ENCODE results near the gene MRPL24.
"Not testable (repeated sequence)": the region's sequence is repeated elsewhere in the genome, so short reads cannot be mapped to it uniquely, and the experiment has no call there.

The MRPL24 gene

DNA sequence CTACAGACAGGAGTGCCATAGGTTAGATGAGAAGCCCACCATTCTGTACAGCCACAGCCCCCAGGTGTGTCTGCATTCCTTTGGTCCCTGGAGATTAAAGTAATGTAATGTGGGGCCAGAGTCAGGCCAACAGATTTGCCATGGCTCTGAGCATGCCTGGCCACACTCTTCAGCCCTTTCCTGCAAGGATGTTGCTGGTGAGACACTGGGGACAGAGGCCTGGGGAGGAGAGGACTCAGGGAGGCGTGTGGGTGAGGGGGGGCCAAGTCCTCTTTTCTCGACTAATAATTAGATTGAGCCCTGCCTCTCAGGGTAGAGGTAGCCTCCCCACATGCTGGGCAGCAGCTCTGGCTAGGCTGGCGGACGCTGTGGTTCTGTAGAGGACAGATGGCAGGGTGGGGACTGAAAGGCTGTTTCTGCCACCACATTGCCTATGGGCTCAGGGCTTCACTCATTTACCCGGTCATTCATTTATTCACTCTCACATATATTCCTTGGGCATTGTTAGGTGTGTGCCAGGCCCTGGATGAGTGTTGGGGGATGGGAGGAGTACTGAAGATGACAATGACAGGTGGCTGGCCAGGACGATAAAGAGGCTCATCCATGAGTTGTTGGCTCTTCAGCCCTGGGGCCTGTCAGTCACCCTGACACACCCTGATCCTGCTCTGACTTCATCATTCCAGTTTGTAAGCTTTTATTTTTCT, 19.4 kb upstream of the MRPL24 start:
- Histone ChIP-seq H3K4me2 (ENCODE audit: low read length) (no peak overlapping the region), H3K27ac (ENCODE audit: low read depth, low read length) (no peak overlapping the region), H3K9me3 (ENCODE audit: control insufficient read depth, insufficient read depth, low read length) (no peaks in the 10 kb centered on the region), H3F3A (ENCODE audit: control insufficient read depth, insufficient read depth) (peaks cover 6% of the 10 kb centered on the region), H3K27me3 (ENCODE audit: control insufficient read depth, low read length) (no peaks in the 10 kb centered on the region), H3K79me2 (ENCODE audit: control insufficient read depth, low read length) (no peaks in the 10 kb centered on the region), H3K4me1 (ENCODE audit: control insufficient read depth, low read length) (peaks cover 3% of the 10 kb centered on the region), H4K20me1 (ENCODE audit: control insufficient read depth, insufficient read depth, low read depth, low read length) (no peaks in the 10 kb centered on the region), H3K4me3 (ENCODE audit: low read length) (no peak overlapping the region), H3K9me2 (replicated peaks; ENCODE audit: control insufficient read depth, low read length) (no peaks in the 10 kb centered on the region), H3K36me3 (ENCODE audit: control insufficient read depth, low read length) (no peaks in the 10 kb centered on the region)
- no peak for TF ChIP-seq EZH2phosphoT487 (IDR thresholded peaks at IDR 0.05; ENCODE audit: borderline replicate concordance, low read length)
- no peak for TF ChIP-seq CTCF (IDR thresholded peaks at IDR 0.05; ENCODE audit: low read depth, low read length, poor library complexity, severe bottlenecking)

GRCh38 chr1:156757572-156758253, 16.8 kb upstream of the MRPL24 start:
- H3K9me3 ChIP-seq (ENCODE audit: control insufficient read depth, insufficient read depth, low read length); H3K36me3 ChIP-seq (ENCODE audit: control insufficient read depth, low read length); H3K4me2 ChIP-seq (ENCODE audit: low read length); H3F3A ChIP-seq (ENCODE audit: control insufficient read depth, insufficient read depth); H3K4me3 ChIP-seq (ENCODE audit: low read length); H3K27ac ChIP-seq (ENCODE audit: low read depth, low read length); H3K9me2 ChIP-seq (replicated peaks; ENCODE audit: control insufficient read depth, low read length); H4K20me1 ChIP-seq (ENCODE audit: control insufficient read depth, insufficient read depth, low read depth, low read length); H3K27me3 ChIP-seq (ENCODE audit: control insufficient read depth, low read length): not testable (repeated sequence)
- H3K4me1 ChIP-seq (ENCODE audit: control insufficient read depth, low read length) = peaks cover 14% of the 10 kb centered on the region
- peaks cover 12% of the 10 kb centered on the region for H3K79me2 ChIP-seq (ENCODE audit: control insufficient read depth, low read length)

- no peaks in the 10 kb centered on the region for H3K9me3 ChIP-seq (ENCODE audit: control insufficient read depth, insufficient read depth, low read length)
- H3K4me1 ChIP-seq (ENCODE audit: control insufficient read depth, low read length) = peaks cover 18% of the 10 kb centered on the region
These were observed 15.5 kb upstream of the MRPL24 start for GRCh38 chr1:156756355-156756754.

More at GRCh38 chr1:156756355-156756754, 15.5 kb upstream of the MRPL24 start:
- no peak overlapping the region for H3K4me3 ChIP-seq (ENCODE audit: low read length)
- no peak for TF ChIP-seq CTCF (IDR thresholded peaks at IDR 0.05; ENCODE audit: low read depth, low read length, poor library complexity, severe bottlenecking)
- TF ChIP-seq EZH2phosphoT487 (IDR thresholded peaks at IDR 0.05; ENCODE audit: borderline replicate concordance, low read length) = no peak
- H3K4me2 ChIP-seq (ENCODE audit: low read length) = no peak overlapping the region
- no peaks in the 10 kb centered on the region for H3K27me3 ChIP-seq (ENCODE audit: control insufficient read depth, low read length)
- H3F3A ChIP-seq (ENCODE audit: control insufficient read depth, insufficient read depth) = peaks cover 6% of the 10 kb centered on the region
- H3K36me3 ChIP-seq (ENCODE audit: control insufficient read depth, low read length) = peaks cover 6% of the 10 kb centered on the region; the same call in 1 of the 2 replicates
- no peaks in the 10 kb centered on the region for H4K20me1 ChIP-seq (ENCODE audit: control insufficient read depth, insufficient read depth, low read depth, low read length)
- H3K9me2 ChIP-seq (replicated peaks; ENCODE audit: control insufficient read depth, low read length) = no peaks in the 10 kb centered on the region
- no peak overlapping the region for H3K27ac ChIP-seq (ENCODE audit: low read depth, low read length)
- H3K79me2 ChIP-seq (ENCODE audit: control insufficient read depth, low read length) = peaks cover 24% of the 10 kb centered on the region
